Thoracic aorta (tissue), 2 donors: ENCODE data around the gene PLEKHF1. TPM values are rescaled to one million over a fixed set of nuclear protein-coding genes. Genes with fewer than 3 reads are reported as not detected.
"Not testable (repeated sequence)": the region's sequence is repeated elsewhere in the genome, so short reads cannot be mapped to it uniquely, and the experiment has no call there.

Experiments
- ATAC-seq: fragments of 150-250 bp; one replicate; pipeline ENCODE4 v1.8.0; 2017; ENCODE audit warnings: low read depth; ENCODE audit not compliant: insufficient number of reproducible peaks, low FRiP score
- DNase-seq: peaks from one replicate; pipeline ENCODE4 v3.0.0-alpha.2; 2020; ENCODE audit warnings: low spot score
- H3K27ac ChIP-seq, 2 donors: fragments of 200-600 bp; sonication (generic); 1 replicate in 1 of 2; 2 replicates in 1 of 2; pipeline ENCODE4 v1.5.1; 2016; ENCODE audit warnings: mild to moderate bottlenecking in 2 of 2, moderate library complexity in 2 of 2
- H3K27me3 ChIP-seq: fragments of 200-600 bp; sonication (generic); replicated peaks from 2 replicates; pipeline ENCODE4 v1.6.0; 2016; ENCODE audit warnings: mild to moderate bottlenecking; ENCODE audit not compliant: insufficient read depth
- H3K36me3 ChIP-seq: fragments of 200-600 bp; sonication (generic); one replicate; pipeline ENCODE4 v1.5.1; 2016
- H3K4me1 ChIP-seq, 2 donors: fragments of 200-600 bp; sonication (generic); 1 replicate in 1 of 2; 2 replicates in 1 of 2; pipeline versions ENCODE4 v1.5.1 to v1.6.0; 2016; ENCODE audit warnings: low read depth in 2 of 2, mild to moderate bottlenecking in 1 of 2; ENCODE audit not compliant: control insufficient read depth in 1 of 2
- H3K4me3 ChIP-seq: fragments of 200-600 bp; sonication (generic); 2 replicates; pipeline ENCODE4 v1.5.1; 2016; ENCODE audit warnings: mild to moderate bottlenecking
- H3K9me3 ChIP-seq: fragments of 200-600 bp; sonication (generic); 2 replicates; pipeline ENCODE4 v1.5.1; 2016
- total RNA-seq, 2 donors: library from RNA; depleted of rRNA; stranded (reverse); fragments of >200 nt; gene quantifications; one replicate each; pipeline versions ENCODE4 v1.1.0 to v1.2.3, GENCODE V29; 2016
- TF ChIP-seq, protein P1 (sequence below): fragments of 200-600 bp; sonication (generic); IDR thresholded peaks from one replicate; pipeline ENCODE4 v1.5.1; 2019; ENCODE audit warnings: antibody characterized with exemption

Gene PLEKHF1
- total RNA-seq, 2 donors from 2014 or later: 21.4 to 56.2 TPM

DNA sequence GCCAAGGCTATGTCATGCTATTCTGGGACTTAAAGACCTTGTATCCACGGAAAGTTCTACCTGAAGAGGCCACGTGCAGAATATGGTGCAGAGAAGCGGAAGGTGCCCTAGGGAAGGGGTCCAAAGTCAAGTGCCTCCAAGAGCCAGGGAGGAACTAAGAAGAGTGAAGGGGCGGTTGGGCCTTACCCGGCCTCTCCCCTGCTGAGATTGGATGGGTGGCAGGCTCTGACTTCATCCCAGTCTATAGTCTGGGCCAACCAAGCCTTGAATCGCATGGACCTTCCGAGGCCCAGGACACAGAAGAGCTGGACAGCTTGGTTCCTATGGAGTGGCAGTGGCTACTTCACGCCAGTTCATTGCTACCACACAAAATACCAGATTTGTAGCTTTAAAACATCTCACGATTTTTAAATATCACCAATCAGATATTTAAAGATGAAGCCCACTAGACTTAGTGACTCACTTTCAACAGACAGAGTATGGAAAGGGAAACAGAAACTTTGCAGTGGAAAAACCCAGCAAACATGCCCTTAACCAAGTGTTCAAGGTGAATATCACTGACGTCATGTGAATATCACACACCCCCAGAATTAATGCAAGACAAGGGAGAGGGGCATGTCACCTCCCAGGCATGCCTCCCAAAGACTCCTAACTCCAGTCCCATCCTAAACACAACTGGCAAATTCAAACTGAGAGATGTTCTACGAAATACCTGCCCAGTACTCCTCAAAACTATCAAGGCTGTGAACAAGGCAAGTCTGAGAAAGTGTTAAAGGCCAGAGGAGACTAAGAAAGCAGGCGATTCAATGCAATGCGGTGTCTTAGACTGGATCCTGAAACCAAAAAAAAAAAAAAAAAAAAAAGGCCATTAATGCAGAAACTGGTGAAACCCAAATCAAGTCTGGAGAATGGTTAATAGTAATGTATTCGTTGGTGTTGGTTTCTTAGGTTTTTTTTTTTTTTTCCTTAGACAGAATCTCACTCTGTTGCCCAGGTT lies 39.6 kb downstream of the PLEKHF1 start:
- DNase-seq: no peak
- Histone ChIP-seq H3K27ac (no peak overlapping the region), H3K36me3 (peaks cover 9% of the 10 kb centered on the region), H3K4me1 (peaks cover 0 to 13% of the 10 kb centered on the region in 2 donors), H3K4me3 (no peak overlapping the region), H3K27me3 (no peaks in the 10 kb centered on the region), H3K9me3 (no peaks in the 10 kb centered on the region)
- TF ChIP-seq, protein P1, sequence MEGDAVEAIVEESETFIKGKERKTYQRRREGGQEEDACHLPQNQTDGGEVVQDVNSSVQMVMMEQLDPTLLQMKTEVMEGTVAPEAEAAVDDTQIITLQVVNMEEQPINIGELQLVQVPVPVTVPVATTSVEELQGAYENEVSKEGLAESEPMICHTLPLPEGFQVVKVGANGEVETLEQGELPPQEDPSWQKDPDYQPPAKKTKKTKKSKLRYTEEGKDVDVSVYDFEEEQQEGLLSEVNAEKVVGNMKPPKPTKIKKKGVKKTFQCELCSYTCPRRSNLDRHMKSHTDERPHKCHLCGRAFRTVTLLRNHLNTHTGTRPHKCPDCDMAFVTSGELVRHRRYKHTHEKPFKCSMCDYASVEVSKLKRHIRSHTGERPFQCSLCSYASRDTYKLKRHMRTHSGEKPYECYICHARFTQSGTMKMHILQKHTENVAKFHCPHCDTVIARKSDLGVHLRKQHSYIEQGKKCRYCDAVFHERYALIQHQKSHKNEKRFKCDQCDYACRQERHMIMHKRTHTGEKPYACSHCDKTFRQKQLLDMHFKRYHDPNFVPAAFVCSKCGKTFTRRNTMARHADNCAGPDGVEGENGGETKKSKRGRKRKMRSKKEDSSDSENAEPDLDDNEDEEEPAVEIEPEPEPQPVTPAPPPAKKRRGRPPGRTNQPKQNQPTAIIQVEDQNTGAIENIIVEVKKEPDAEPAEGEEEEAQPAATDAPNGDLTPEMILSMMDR: no peak
- ATAC-seq: no peak

GRCh38 chr19:29705706-29706105 lies 40.4 kb downstream of the PLEKHF1 start:
- no peaks in the 10 kb centered on the region for H3K9me3 ChIP-seq
- no peak overlapping the region for H3K27ac ChIP-seq
- DNase-seq (no peak), ATAC-seq (no peak)
- H3K36me3 ChIP-seq: peaks cover 9% of the 10 kb centered on the region
- TF ChIP-seq, protein P1: no peak
- no peak overlapping the region for H3K4me3 ChIP-seq
- H3K27me3 ChIP-seq: no peaks in the 10 kb centered on the region
- peaks cover 0 to 13% of the 10 kb centered on the region in 2 donors for H3K4me1 ChIP-seq

- TF ChIP-seq, protein P1: no peak
- H3K4me3 ChIP-seq: no peak overlapping the region
- no peak overlapping the region for H3K27ac ChIP-seq
- DNase-seq (no peak), ATAC-seq (no peak)
- H3K9me3 ChIP-seq: no peaks in the 10 kb centered on the region
- H3K36me3 ChIP-seq: peaks cover 9% of the 10 kb centered on the region
- peaks cover 0 to 13% of the 10 kb centered on the region in 2 donors for H3K4me1 ChIP-seq
- H3K27me3 ChIP-seq: no peaks in the 10 kb centered on the region
These were observed 41.4 kb downstream of the PLEKHF1 start for GRCh38 chr19:29706635-29707034.

GRCh38 chr19:29708554-29709439 lies 43.5 kb downstream of the PLEKHF1 start:
- ATAC-seq: no peak
- Histone ChIP-seq H3K9me3 (no peaks in the 10 kb centered on the region), H3K27me3 (no peaks in the 10 kb centered on the region), H3K4me3 (no peak overlapping the region), H3K36me3 (peaks cover 9% of the 10 kb centered on the region), H3K27ac (peak overlapping the region; percentile 3 to 41), H3K4me1 (peaks cover 4 to 31% of the 10 kb centered on the region in 2 donors)
- no peak for DNase-seq
- TF ChIP-seq, protein P1: no peak

GRCh38 chr19:29709440-29709798 lies 44.2 kb downstream of the PLEKHF1 start:
- Histone ChIP-seq H3K27ac (peak overlapping the region; percentile 3 to 41), H3K4me1 (peaks cover 9 to 36% of the 10 kb centered on the region in 2 donors)
- not testable (repeated sequence) for DNase-seq, H3K4me3 ChIP-seq, H3K9me3 ChIP-seq, ATAC-seq, H3K36me3 ChIP-seq, H3K27me3 ChIP-seq
